ENCODE measurements around the gene KHDC1.
A peak's percentile ranks its signal among the peaks of the same experiment; 100 is the strongest.
"Not testable (repeated sequence)": the region's sequence is repeated elsewhere in the genome, so short reads cannot be mapped to it uniquely, and the experiment has no call there.

KHDC1 gene

DNA sequence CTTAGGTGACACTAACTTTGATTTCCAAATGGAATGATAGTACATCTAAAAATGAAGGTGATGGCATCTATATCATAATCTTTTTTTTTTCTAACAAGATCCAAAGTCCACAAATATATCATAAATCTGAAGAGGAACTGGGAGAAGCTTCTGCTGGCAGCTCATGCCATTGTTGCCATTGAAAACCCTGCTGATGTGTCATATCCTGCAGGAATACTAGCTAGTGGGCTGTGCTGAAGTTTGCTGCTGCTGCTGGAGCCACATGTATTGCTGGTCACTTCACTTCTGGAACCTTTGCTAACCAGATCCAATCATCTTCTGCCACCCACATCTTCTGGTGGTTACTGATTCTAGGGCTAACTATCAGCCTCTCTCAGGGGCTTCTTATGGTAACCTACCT lies 27.4 kb upstream of the KHDC1 start:
- Histone ChIP-seq H3K9me3 (ENCODE audit: control insufficient read depth in 5 of 5, low read length in 5 of 5) (no peaks in the 10 kb centered on the region), H3K9ac (ENCODE audit: low read length in 5 of 5) (no peak overlapping the region), H3K4me3 (ENCODE audit: low read depth in 1 of 5, low read length in 5 of 5) (no peak overlapping the region), H3K4me1 (ENCODE audit: control insufficient read depth in 5 of 5, insufficient read depth in 5 of 5, low read length in 5 of 5) (no peaks in the 10 kb centered on the region), H3K27me3 (ENCODE audit: control insufficient read depth in 5 of 5, insufficient read depth in 4 of 5, low read length in 5 of 5) (no peaks in the 10 kb centered on the region), H3K36me3 (ENCODE audit: control insufficient read depth in 5 of 5, insufficient read depth in 5 of 5, low read length in 5 of 5) (no peaks in the 10 kb centered on the region), H3K27ac (ENCODE audit: low read depth, low read length) (no peak overlapping the region)

DNA sequence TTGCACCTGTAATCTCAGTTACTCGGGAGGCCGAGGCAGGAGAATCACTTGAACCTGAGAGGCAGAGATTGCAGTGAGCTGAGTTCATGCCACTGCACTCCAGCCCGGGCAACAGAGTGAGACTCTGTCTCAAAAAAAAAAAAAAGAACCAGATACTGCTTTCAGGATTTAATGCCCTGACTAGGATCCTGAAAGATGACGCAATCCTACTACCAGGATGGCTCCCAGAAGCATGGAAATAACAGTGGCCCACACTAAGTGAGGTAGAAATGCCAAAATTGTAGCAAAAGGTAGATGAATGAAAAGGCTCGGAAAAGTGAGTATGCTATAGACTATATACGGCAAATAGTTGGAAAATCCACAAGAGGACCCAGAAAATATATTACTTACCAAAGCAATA lies 23.8 kb upstream of the KHDC1 start:
- Histone ChIP-seq H3K4me1 (ENCODE audit: control insufficient read depth in 5 of 5, insufficient read depth in 5 of 5, low read length in 5 of 5) (no peaks in the 10 kb centered on the region), H3K36me3 (ENCODE audit: control insufficient read depth in 5 of 5, insufficient read depth in 5 of 5, low read length in 5 of 5) (no peaks in the 10 kb centered on the region), H3K9ac (ENCODE audit: low read length in 5 of 5) (no peak overlapping the region), H3K27ac (ENCODE audit: low read depth, low read length) (no peak overlapping the region), H3K4me3 (ENCODE audit: low read depth in 1 of 5, low read length in 5 of 5) (no peak overlapping the region), H3K9me3 (ENCODE audit: control insufficient read depth in 5 of 5, low read length in 5 of 5) (no peaks in the 10 kb centered on the region), H3K27me3 (ENCODE audit: control insufficient read depth in 5 of 5, insufficient read depth in 4 of 5, low read length in 5 of 5) (no peaks in the 10 kb centered on the region)

DNA sequence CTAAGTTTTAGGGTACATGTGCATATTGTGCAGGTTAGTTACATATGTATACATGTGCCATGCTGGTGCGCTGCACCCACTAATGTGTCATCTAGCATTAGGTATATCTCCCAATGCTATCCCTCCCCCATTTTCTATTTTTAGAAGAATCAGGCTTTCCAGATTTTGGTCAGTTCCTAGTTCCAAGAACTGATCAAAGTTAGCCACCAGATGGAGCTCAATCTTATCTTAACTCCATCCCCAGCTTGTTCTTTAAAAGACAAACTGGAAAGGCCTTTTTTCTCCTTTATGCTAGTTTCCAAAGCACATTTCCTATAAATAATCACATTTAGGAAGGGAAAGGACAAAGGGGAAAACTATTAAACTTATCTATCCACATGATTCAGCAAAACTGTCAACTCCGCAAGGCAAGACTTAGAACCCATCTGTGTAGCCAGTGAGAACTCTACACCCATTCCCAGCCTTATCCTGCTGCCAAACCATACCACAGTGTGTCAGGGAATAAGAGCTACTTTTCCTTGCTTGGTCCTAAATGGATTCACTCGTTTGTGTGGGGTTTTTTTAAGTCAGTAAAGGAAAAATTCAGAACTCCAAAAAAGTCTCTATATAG lies 22.8 kb upstream of the KHDC1 start:
- H3K27ac ChIP-seq (ENCODE audit: low read depth, low read length), result no peak overlapping the region
- no peak overlapping the region for H3K4me3 ChIP-seq (ENCODE audit: low read depth in 1 of 5, low read length in 5 of 5)
- no peaks in the 10 kb centered on the region for H3K27me3 ChIP-seq (ENCODE audit: control insufficient read depth in 5 of 5, insufficient read depth in 4 of 5, low read length in 5 of 5)
- no peak overlapping the region for H3K9ac ChIP-seq (ENCODE audit: low read length in 5 of 5)
- H3K9me3 ChIP-seq (ENCODE audit: control insufficient read depth in 5 of 5, low read length in 5 of 5), result no peaks in the 10 kb centered on the region
- H3K36me3 ChIP-seq (ENCODE audit: control insufficient read depth in 5 of 5, insufficient read depth in 5 of 5, low read length in 5 of 5), result no peaks in the 10 kb centered on the region
- no peaks in the 10 kb centered on the region for H3K4me1 ChIP-seq (ENCODE audit: control insufficient read depth in 5 of 5, insufficient read depth in 5 of 5, low read length in 5 of 5)

DNA sequence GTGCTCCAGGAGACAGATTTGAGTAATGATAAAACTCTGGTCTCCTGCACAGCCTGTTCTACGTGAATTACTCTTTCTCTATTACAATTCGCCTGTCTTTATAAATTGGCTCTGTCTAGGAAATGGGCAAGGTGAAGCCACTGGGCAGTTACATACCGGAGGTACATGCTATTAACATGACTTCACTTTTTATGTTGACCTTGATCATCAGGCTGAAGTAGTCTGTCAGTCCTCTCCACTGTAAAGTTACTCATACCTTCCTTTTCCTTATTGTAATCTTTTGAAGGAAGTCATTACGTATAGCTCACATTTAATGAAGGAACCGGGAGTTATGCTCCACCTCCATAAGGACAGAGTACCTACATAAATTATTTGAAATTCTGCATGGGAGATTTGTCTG lies 19.9 kb upstream of the KHDC1 start:
- no peaks in the 10 kb centered on the region for H3K4me1 ChIP-seq (ENCODE audit: control insufficient read depth in 5 of 5, insufficient read depth in 5 of 5, low read length in 5 of 5)
- H3K27ac ChIP-seq (ENCODE audit: low read depth, low read length), result no peak overlapping the region
- no peaks in the 10 kb centered on the region for H3K27me3 ChIP-seq (ENCODE audit: control insufficient read depth in 5 of 5, insufficient read depth in 4 of 5, low read length in 5 of 5)
- no peaks in the 10 kb centered on the region for H3K36me3 ChIP-seq (ENCODE audit: control insufficient read depth in 5 of 5, insufficient read depth in 5 of 5, low read length in 5 of 5)
- no peaks in the 10 kb centered on the region for H3K9me3 ChIP-seq (ENCODE audit: control insufficient read depth in 5 of 5, low read length in 5 of 5)
- H3K9ac ChIP-seq (ENCODE audit: low read length in 5 of 5), result no peak overlapping the region
- no peak overlapping the region for H3K4me3 ChIP-seq (ENCODE audit: low read depth in 1 of 5, low read length in 5 of 5)

DNA sequence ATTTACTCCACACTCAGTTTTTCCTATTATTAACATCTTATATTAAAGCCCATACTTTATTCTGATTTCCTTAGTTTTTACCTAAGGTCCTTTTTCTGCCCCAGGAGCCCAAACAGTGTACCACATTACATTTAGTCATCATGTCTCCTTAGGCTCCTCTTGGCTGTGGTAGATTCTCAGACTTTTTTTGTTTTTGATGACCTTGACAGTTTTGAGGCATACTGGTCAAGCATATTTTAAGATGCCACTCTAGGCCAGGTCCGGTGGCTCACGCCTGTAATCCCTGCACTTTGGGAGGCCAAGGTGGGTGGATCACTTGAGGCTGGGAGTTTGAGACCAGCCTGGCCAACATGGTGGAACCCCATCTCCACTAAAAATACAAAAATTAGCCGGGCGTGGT lies 18.7 kb upstream of the KHDC1 start:
- not testable (repeated sequence) for H3K9me3 ChIP-seq (ENCODE audit: control insufficient read depth in 5 of 5, low read length in 5 of 5); H3K9ac ChIP-seq (ENCODE audit: low read length in 5 of 5); H3K27me3 ChIP-seq (ENCODE audit: control insufficient read depth in 5 of 5, insufficient read depth in 4 of 5, low read length in 5 of 5); H3K27ac ChIP-seq (ENCODE audit: low read depth, low read length); H3K4me1 ChIP-seq (ENCODE audit: control insufficient read depth in 5 of 5, insufficient read depth in 5 of 5, low read length in 5 of 5); H3K36me3 ChIP-seq (ENCODE audit: control insufficient read depth in 5 of 5, insufficient read depth in 5 of 5, low read length in 5 of 5); H3K4me3 ChIP-seq (ENCODE audit: low read depth in 1 of 5, low read length in 5 of 5)

DNA sequence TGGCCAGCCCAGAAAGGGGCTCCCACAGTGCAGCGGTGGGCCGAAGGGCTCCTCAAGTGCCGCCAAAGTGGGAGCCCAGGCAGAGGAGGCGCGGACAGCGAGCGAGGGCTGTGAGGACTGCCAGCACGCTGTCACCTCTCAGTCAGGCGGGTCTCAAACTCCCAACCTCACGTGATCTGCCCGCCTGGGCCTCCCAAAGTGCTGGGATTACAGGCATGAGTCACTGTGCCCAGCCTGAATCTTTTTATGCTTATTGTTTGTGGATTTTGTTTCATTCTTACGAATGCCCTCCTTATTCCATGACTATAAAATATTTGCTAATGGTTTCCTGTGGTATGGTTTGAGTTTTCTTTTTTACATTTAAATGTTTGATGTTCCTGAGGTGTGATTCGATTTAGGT lies 6.3 kb upstream of the KHDC1 start:
- not testable (repeated sequence) for H3K27me3 ChIP-seq (ENCODE audit: control insufficient read depth in 5 of 5, insufficient read depth in 4 of 5, low read length in 5 of 5)

DNA sequence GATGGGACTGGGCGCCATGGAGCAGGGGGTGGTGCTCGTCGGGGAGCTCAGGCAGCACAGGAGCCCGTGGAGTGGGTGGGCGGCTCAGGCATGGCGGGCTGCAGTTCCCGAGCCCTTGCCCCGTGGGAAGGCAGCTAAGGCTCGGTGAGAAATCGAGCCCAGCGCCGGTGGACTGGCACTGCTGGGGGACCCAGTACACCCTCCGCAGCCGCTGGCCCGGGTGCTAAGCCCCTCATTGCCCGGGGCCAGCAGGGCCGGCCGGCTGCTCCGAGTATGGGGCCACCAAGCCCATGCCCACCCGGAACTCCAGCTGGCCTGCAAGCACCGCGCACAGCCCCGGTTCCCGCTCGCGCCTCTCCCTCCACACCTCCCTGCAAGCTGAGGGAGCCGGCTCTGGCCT lies 5.9 kb upstream of the KHDC1 start:
- not testable (repeated sequence) for H3K4me3 ChIP-seq (ENCODE audit: low read depth in 1 of 5, low read length in 5 of 5); H3K9ac ChIP-seq (ENCODE audit: low read length in 5 of 5); H3K9me3 ChIP-seq (ENCODE audit: control insufficient read depth in 5 of 5, low read length in 5 of 5); H3K27me3 ChIP-seq (ENCODE audit: control insufficient read depth in 5 of 5, insufficient read depth in 4 of 5, low read length in 5 of 5); H3K36me3 ChIP-seq (ENCODE audit: control insufficient read depth in 5 of 5, insufficient read depth in 5 of 5, low read length in 5 of 5); H3K27ac ChIP-seq (ENCODE audit: low read depth, low read length); H3K4me1 ChIP-seq (ENCODE audit: control insufficient read depth in 5 of 5, insufficient read depth in 5 of 5, low read length in 5 of 5)

More for the DNA sequence above, 6.3 kb upstream of the KHDC1 start:
- H3K36me3 ChIP-seq (ENCODE audit: control insufficient read depth in 5 of 5, insufficient read depth in 5 of 5, low read length in 5 of 5); H3K9ac ChIP-seq (ENCODE audit: low read length in 5 of 5); H3K27ac ChIP-seq (ENCODE audit: low read depth, low read length); H3K4me3 ChIP-seq (ENCODE audit: low read depth in 1 of 5, low read length in 5 of 5); H3K4me1 ChIP-seq (ENCODE audit: control insufficient read depth in 5 of 5, insufficient read depth in 5 of 5, low read length in 5 of 5); H3K9me3 ChIP-seq (ENCODE audit: control insufficient read depth in 5 of 5, low read length in 5 of 5): not testable (repeated sequence)

DNA sequence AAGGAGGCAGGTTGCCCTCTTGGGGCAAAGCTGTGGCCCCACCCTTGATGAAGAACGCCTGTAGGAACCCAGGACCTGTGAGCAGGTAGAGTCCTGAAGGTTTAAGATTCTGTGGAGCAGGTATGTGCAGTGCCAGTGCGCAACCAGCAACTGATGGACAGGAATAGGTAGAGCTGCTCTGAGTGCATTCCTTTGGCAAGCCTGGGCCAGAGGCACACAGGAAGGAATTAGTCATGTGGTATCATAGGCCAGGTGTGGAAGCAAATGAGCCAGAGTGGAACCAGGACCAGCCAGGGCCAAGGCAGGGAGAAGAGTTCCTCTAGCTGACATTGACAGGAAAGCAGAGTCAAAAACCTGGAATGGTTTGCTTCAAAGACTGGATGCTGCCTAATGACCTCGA lies 1.4 kb upstream of the KHDC1 start:
- peaks cover 0 to 15% (median 14%) of the 10 kb centered on the region in 5 donors for H3K4me1 ChIP-seq (ENCODE audit: control insufficient read depth in 5 of 5, insufficient read depth in 5 of 5, low read length in 5 of 5)
- H3K9me3 ChIP-seq (ENCODE audit: control insufficient read depth in 5 of 5, low read length in 5 of 5), result no peaks in the 10 kb centered on the region
- H3K27ac ChIP-seq (ENCODE audit: low read depth, low read length), result no peak overlapping the region
- no peaks in the 10 kb centered on the region for H3K36me3 ChIP-seq (ENCODE audit: control insufficient read depth in 5 of 5, insufficient read depth in 5 of 5, low read length in 5 of 5)
- H3K9ac ChIP-seq (ENCODE audit: low read length in 5 of 5), result no peak overlapping the region
- no peaks in the 10 kb centered on the region for H3K27me3 ChIP-seq (ENCODE audit: control insufficient read depth in 5 of 5, insufficient read depth in 4 of 5, low read length in 5 of 5)
- H3K4me3 ChIP-seq (ENCODE audit: low read depth in 1 of 5, low read length in 5 of 5), result no peak overlapping the region

DNA sequence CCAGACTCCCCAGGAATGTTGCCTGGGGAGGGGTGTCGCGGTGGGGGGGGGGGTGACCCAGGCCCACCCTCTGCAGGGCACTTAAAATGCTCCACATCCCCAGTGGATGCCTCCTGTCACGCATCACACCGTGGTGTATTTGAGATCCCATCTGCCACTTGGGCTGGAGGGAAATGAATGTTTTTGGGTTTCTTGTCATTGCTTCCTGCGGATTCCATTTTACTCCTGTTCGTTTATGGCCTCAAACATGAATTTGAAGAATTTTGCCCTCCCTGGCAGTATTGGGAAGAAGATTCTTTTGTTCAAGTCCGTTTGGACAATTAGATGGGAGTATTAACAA lies 544 bp upstream of the KHDC1 start:
- H3K4me3 ChIP-seq (ENCODE audit: low read depth in 1 of 5, low read length in 5 of 5), result peak overlapping the region; percentile 63 to 95 (median 83)
- no peaks in the 10 kb centered on the region for H3K27me3 ChIP-seq (ENCODE audit: control insufficient read depth in 5 of 5, insufficient read depth in 4 of 5, low read length in 5 of 5)
- peak overlapping the region in 4 of 5 donors; percentile 63 to 83 (median 69) for H3K9ac ChIP-seq (ENCODE audit: low read length in 5 of 5)
- peaks cover 0 to 15% (median 14%) of the 10 kb centered on the region in 5 donors for H3K4me1 ChIP-seq (ENCODE audit: control insufficient read depth in 5 of 5, insufficient read depth in 5 of 5, low read length in 5 of 5)
- H3K9me3 ChIP-seq (ENCODE audit: control insufficient read depth in 5 of 5, low read length in 5 of 5), result no peaks in the 10 kb centered on the region
- H3K36me3 ChIP-seq (ENCODE audit: control insufficient read depth in 5 of 5, insufficient read depth in 5 of 5, low read length in 5 of 5), result no peaks in the 10 kb centered on the region
- H3K27ac ChIP-seq (ENCODE audit: low read depth, low read length), result no peak overlapping the region

DNA sequence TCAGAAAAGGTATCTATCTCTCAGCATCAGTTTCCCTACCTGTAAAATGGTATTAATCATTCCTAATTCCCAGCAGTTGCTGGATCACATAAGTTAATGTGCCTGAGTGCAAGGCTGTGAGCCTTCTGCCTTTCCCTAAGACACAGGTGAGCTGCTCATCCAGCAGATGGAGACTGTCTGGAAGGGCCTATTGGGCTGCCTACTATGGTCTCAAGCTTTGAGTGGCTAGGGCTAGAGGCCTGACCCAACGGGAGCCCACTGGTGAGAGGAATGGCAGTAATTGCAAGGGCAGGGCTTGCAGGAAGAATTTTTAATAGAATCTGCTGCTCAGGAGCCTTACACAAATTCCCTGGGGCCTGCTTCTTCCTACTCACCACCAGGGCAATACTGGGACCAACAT lies 4.3 kb downstream of the KHDC1 start:
- Histone ChIP-seq H3K27ac (ENCODE audit: low read depth, low read length) (no peak overlapping the region), H3K9ac (ENCODE audit: low read length in 5 of 5) (no peak overlapping the region), H3K9me3 (ENCODE audit: control insufficient read depth in 5 of 5, low read length in 5 of 5) (no peaks in the 10 kb centered on the region), H3K36me3 (ENCODE audit: control insufficient read depth in 5 of 5, insufficient read depth in 5 of 5, low read length in 5 of 5) (no peaks in the 10 kb centered on the region), H3K4me3 (ENCODE audit: low read depth in 1 of 5, low read length in 5 of 5) (no peak overlapping the region), H3K4me1 (ENCODE audit: control insufficient read depth in 5 of 5, insufficient read depth in 5 of 5, low read length in 5 of 5) (peaks cover 0 to 15% (median 13%) of the 10 kb centered on the region in 5 donors), H3K27me3 (ENCODE audit: control insufficient read depth in 5 of 5, insufficient read depth in 4 of 5, low read length in 5 of 5) (no peaks in the 10 kb centered on the region)

DNA sequence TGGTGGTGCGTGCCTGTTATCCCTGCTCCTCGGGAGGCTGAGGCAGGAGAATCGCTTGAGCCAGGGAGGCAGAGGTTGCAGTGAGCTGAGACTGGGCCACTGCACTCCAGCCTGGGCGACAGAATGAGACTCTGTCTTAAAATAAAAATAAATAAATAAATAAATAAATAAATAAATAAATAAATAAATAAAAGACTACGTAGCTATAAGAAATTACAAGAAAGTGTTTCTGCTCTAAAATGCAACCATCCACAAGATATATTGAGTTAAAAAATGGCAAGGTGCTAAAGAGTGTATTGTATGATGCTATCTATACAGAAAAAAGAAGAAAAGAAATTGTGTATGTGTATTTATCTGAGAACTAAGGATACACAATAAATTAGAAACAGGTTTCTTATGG lies 8.7 kb downstream of the KHDC1 start:
- H3K27me3 ChIP-seq (ENCODE audit: control insufficient read depth in 5 of 5, insufficient read depth in 4 of 5, low read length in 5 of 5); H3K9me3 ChIP-seq (ENCODE audit: control insufficient read depth in 5 of 5, low read length in 5 of 5); H3K27ac ChIP-seq (ENCODE audit: low read depth, low read length); H3K9ac ChIP-seq (ENCODE audit: low read length in 5 of 5); H3K36me3 ChIP-seq (ENCODE audit: control insufficient read depth in 5 of 5, insufficient read depth in 5 of 5, low read length in 5 of 5); H3K4me1 ChIP-seq (ENCODE audit: control insufficient read depth in 5 of 5, insufficient read depth in 5 of 5, low read length in 5 of 5); H3K4me3 ChIP-seq (ENCODE audit: low read depth in 1 of 5, low read length in 5 of 5): not testable (repeated sequence)

Data from subcutaneous abdominal adipose tissue (tissue), 5 donors.